Panc1 (cell line): ENCODE measurements around the gene PHRF1.

Experiments used
- CTCF ChIP-seq: fragments of 450-650 bp; IDR thresholded peaks from 2 replicates; pipeline ENCODE4 v1.5.1; 2017; ENCODE audit warnings: mild to moderate bottlenecking
- POLR2AphosphoS5 ChIP-seq: IDR thresholded peaks from 2 replicates; pipeline ENCODE4 v1.6.1; 2012; ENCODE audit warnings: mild to moderate bottlenecking, low read depth, low read length, moderate library complexity

- no peak for TF ChIP-seq CTCF
- TF ChIP-seq POLR2AphosphoS5: no peak
Measured at GRCh38 chr11:659532-660085, 83.3 kb downstream of the PHRF1 start.
